ENCODE data around the gene SLC25A51.

DNA sequence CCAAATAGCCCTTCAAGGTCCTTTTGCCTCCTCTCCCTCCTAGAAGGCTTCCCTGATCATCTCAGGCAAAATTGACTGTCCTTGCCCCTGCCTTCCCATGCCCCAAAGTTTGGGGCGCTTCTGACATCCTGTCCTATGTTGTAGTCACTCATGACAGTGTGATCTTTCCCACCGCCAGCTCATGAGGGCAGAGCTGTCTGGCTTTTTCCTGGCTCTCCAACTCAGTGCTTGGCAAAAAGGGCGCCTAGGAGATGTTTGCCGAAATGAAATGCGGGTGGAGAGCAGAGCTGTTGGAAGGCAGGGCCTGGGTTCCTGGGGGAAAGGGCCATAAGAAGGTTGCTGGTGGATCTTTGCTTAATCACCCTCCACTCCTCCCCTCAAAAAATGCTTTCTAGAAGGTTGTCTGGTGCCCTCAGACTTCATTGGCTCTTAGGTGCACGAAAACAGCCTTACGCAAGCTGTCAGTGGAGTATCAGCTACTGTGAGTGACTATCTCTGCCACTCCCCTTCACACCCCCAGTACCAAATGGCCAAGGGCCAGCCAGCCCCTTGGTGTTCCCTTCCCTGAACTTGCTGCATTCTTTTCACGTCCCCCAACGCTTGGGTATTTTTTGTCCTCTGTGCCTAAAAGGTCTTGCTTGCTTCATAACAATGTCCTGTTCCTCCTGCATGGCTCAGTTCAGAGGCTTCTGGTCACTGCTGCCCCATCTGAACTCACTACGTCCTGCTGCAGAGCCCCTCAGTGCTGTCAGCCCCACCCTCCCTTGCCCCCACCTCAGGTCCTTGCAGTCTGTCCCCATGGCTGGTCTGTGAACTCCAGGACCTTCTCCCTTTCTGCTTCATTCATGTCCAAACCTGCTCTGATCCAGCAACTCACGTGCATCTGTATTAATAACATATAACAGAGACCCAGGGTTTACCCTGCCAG is 2.6 kb upstream of the SLC25A51 start:
- TF ChIP-seq, protein P1, sequence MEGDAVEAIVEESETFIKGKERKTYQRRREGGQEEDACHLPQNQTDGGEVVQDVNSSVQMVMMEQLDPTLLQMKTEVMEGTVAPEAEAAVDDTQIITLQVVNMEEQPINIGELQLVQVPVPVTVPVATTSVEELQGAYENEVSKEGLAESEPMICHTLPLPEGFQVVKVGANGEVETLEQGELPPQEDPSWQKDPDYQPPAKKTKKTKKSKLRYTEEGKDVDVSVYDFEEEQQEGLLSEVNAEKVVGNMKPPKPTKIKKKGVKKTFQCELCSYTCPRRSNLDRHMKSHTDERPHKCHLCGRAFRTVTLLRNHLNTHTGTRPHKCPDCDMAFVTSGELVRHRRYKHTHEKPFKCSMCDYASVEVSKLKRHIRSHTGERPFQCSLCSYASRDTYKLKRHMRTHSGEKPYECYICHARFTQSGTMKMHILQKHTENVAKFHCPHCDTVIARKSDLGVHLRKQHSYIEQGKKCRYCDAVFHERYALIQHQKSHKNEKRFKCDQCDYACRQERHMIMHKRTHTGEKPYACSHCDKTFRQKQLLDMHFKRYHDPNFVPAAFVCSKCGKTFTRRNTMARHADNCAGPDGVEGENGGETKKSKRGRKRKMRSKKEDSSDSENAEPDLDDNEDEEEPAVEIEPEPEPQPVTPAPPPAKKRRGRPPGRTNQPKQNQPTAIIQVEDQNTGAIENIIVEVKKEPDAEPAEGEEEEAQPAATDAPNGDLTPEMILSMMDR (IDR thresholded peaks at IDR 0.05), result no peak
- TF ChIP-seq POLR2AphosphoS5 (IDR thresholded peaks at IDR 0.05) (no peak), POLR2A (IDR thresholded peaks at IDR 0.05) (no peak)

Measured in upper lobe of left lung (tissue), 4 donors.